ENCODE measurements around the gene PAK4.

Gene PAK4

DNA sequence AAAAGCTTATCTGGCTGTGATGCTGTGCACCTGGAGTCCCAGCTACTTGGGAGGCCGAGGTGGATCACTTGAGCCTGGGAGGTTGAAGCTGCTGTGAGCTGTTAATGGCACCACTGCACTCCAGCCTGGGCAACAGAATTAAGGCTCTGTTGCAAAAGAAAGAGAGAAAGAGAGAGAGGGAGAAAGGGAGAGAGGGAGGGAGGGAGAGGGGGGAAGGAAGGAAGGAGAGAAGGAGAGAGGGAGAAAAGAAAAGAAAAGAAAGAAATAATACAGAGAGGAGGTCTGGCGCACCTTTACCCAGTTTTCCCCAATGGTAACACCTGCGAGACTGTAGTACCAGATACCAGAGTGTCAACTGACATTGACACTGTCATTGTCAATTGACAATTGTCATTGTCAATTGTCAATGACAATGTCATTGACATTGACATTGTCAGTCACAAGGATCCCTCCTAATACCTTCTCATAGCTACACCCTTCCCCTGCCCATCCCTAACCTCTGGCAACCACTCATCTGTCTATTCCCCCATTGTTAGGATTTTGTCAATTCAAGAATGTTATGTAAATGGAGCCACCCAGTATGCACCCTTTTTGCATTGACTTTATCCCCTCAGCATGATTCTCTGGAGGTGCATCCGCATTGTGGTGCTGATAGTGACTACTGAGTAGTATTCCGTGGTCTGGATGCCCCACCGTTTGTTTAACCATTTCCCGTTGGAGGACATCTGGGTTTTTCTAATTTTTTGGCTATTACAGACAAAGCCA is 21.3 kb downstream of the PAK4 start:
- DNase-seq (ENCODE audit: low read depth), result no peak

- DNase-seq (ENCODE audit: low read depth), result no peak
These were observed 21.9 kb downstream of the PAK4 start for GRCh38 chr19:39147480-39147879.

DNA sequence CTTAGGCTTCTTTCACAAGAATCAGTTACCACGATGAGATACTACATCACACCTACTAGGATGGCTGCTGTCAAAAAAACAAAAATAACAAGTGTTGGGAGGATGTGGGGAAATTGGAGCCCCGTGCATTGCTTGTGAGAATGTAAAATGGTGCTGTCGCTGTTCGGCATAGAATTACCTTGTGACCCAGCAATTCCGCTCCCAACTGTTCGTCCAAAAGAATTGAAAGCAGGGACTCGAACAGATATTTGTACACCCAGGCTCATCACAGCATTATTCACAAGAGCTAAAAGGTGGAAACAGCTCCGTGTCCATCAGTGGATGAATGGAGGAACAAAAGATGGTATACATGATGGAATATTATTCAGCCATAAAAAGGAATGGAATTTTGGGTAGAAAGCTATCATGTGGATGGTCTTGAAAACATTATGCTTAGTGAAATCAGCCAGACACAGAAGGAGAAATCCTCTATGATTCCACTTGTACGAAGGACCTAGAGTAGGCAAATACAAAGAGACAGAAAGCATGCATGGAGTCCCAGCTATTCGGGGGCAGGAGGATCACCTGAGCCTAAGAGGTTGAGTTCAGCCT is 23.4 kb downstream of the PAK4 start:
- DNase-seq (ENCODE audit: low read depth), result no peak

DNA sequence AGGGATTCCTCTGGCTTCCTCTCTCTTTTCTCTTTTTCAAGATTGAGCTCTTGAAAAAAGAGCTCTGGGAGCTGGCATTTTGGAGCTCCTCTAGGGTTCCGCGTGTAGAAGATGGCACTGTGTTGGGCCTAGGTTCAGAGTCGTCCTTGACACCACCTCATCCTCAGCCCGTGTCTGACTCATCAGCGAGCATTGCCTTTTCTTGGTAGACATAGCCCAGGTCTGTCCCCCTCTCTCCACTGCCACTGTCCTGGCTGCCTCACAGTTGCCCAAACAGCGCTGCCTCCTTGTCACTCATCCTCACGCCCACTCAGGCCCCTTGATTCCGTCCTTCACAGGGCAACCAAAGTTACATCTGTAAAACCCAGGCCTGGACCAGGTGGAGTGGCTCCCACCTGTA is 24.6 kb downstream of the PAK4 start:
- no peak for DNase-seq (ENCODE audit: low read depth)

GRCh38 chr19:39150807-39151600 is 25.4 kb downstream of the PAK4 start:
- no peak for DNase-seq (ENCODE audit: low read depth)

- no peak for DNase-seq (ENCODE audit: low read depth)
These were observed 26.5 kb downstream of the PAK4 start for GRCh38 chr19:39152066-39152465.

DNA sequence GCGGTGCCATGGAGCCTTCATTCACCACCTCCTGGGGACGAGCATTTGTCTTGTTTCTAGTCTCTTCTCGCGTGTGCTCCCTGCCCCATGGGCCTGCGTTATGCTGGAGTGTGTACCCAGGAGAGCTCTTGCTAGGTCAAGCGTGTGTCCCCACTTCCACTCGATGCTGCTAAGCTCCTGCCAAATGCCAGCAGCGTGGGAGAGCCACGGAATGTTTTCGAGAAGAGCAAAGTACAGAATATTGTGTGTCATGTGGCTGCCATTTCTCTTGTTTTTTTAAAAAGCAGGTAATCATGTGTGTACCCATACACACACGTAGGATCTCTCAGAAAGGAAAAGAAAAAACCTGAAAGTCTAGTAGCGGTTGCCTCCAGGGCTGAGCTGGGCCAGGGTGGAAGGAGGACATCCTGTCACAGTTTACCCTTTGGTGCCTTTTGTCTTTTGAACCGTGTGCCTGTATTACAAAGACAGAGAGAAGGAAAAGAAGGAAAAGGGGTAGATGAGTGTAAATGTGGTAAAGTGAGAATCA is 28.6 kb downstream of the PAK4 start:
- DNase-seq (ENCODE audit: low read depth), result no peak

DNA sequence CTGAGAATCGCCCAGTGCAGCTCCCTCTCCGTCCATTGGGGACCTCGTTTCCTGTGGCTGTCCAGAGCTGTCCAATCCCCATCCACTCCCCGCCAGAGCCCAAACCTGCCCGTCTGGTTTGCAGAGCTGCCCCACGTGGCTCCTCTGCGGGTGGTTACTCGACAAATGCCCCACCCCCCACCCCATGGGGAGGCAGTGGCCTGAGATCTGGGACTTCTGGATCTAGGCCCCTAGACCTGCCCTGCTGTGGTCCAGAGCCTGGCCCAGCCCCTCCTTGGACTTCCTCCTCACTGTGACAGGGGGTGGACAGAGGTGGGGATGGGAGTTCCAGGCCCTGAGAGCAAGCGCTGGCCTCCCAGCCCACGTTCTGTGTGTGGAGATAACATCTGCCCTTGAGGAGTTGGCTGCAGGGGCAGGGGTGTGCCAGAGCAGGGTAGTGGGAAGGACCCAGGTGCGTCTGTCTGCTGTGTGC is 29.1 kb downstream of the PAK4 start:
- no peak for DNase-seq (ENCODE audit: low read depth)

DNA sequence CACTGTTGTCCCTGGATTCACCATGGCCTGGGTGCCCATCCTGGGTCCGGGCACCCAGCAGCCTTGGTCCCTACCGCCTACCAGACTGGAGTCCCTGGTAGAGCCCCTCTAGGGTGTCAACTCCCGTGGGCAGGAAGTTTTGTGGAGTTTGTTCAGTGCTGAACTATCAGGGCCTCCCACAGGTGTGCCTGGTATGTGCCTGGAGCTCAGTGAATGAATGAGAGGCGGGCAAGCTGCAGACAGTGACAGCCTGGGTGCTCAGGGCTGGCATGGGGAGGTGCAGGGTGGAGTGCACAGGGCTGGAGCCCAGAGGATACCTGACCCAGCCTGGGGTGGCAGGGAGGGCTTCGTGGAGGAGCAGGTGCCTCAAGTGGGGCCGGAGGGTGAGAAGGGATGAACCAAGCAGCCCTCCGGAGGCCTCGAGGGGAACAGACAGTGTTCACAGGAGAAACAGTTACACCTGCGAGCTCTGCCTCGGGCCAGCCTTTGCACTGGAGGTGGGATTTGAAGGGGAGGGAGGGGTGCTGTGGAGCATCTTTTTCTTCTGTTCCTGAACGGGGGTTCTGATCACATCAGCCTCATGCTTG is 29.6 kb downstream of the PAK4 start:
- DNase-seq (ENCODE audit: low read depth), result no peak

DNA sequence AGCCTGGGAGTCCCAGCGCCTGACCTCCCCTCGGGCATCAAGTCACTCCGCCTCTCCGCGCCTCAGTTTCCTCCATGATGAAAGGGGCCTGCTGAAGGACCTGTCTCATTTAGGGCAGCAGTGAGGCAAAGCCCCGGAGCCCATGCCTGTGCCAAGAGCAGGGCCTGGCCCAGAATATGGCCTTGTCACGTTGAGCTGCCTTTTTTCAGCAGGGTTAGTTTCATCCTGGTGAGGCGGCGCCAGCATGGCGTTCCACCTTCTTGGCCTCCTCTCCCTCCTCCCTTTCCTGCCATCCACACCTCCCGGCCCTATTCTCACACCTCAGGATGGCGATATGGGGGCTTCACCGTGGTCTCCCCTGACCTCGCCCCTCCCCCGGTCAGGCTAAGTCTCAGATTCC is 30.2 kb downstream of the PAK4 start:
- DNase-seq (ENCODE audit: low read depth), result no peak

DNA sequence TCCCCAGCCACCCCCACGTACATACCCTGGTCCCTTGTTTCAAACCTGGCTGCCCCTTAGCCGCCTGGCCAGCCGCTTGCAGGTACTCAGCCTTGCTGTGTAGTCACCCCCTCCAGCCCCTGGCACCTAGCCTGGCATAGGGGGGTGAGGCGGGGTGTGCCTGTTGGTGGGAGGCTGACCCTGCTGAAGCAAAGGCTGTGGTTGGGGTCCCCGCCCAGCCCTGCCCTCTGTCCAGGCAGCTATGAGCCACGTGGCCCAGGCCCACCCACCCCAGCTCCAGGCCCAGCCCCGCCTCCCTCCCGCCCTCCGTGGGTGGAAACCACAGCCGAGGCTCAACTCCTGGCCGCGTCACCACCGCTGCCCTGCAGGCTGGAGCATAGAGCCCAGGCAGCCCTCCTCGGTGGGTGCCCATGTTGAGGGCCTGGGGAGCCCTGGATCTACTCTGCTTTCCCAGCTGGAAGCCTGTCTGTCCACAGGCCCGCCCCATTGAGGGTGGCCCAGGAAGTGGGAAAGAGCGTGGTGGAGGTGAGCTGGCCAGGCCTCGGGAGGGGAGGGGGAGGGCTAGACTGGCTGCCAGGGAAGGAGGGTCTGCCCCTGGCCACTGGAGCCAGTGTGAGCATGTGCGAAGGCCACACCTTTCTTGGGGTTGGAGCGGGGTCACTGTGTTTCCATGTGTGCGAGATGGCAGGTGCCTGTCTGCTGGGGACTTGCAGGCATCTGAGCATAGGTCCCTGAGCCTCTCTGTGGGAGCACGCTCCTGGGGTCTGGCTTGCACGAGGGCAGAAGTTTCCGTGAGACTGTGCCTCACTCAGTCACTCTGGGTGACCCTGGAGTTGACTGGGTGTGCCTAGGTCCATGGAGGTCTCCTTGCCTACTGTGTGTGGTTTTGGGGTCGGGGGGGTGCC is 31.0 kb downstream of the PAK4 start:
- DNase-seq (ENCODE audit: low read depth), result no peak

GRCh38 chr19:39157275-39157996 is 31.9 kb downstream of the PAK4 start:
- DNase-seq (ENCODE audit: low read depth), result no peak

DNA sequence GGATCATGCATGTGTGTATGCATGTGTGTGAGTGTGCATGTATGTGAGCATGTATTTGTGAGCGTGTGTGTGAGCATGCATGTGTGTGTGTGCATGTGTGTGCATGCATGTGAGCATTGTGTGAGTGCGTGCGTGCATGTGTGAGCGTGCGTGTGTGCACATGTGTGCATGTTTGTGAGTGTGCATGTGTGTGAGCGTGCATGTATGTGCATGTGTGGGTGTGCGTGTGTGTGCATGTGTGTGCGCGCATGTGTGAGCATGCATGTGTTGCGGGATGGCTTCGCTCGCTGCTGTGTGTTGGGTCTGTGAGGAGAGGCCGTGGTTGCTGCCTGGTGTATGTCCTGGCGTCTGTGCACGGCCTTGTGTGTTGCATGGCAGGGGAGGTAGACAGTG is 32.4 kb downstream of the PAK4 start:
- DNase-seq (ENCODE audit: low read depth), result no peak

- DNase-seq (ENCODE audit: low read depth), result no peak
These were observed 33.2 kb downstream of the PAK4 start for GRCh38 chr19:39158646-39159260.

DNA sequence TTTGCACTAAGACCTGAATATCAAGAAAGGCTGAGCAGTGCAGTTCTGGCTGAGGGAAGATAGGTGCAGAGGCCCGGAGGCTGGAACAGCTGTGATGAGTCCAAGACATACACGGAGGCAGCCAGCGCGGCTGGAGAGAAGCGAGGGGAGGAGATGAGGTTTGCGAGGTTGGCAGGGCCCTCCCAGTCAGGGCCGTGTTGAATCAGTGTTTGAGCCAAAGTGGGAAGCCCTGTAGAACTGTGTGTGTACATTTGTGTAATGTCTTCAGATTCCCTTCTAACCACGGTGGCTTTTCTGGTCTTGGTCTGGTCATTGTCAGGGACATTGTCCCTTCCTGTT is 34.9 kb downstream of the PAK4 start:
- no peak for DNase-seq (ENCODE audit: low read depth)

DNA sequence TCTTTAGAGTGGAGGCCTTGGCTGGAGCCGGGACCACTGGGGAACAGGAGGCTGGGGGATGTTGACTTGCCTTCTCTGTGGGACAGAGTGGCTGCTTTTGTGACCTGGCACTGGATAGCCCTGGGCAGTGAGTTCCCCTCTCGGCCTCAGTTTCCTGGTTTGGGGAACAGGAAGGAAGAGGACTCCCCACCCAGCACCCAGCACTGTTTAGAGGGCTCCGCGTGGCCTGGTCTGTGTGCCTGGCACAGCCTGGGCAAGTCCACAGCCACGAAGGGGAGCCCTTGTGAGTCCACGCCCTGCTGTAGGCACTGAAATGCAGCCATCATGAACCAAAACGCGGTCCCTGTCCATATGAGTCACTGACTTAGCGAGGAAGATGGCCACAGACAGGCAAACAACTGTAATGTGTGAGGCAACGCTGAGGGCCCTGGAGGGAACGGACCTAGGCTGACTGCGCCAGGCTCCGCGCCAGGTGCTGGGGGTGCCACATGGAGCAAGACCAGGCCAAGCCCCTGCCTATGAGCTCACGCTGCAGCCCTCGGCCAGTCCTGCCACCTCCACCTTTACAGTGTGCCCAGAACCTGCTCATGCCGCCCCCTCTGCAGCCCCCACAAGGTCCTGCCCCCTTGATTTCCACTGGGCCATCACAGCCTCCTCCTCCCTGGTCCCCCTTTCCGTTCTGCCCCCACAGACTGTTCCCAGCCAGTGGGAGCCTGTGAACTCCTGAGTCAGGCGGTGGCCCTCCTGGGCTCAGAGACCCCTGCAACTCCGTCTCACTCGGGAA is 35.5 kb downstream of the PAK4 start:
- no peak for DNase-seq (ENCODE audit: low read depth)

GRCh38 chr19:39162441-39163043 is 37.0 kb downstream of the PAK4 start:
- DNase-seq (ENCODE audit: low read depth), result no peak

DNA sequence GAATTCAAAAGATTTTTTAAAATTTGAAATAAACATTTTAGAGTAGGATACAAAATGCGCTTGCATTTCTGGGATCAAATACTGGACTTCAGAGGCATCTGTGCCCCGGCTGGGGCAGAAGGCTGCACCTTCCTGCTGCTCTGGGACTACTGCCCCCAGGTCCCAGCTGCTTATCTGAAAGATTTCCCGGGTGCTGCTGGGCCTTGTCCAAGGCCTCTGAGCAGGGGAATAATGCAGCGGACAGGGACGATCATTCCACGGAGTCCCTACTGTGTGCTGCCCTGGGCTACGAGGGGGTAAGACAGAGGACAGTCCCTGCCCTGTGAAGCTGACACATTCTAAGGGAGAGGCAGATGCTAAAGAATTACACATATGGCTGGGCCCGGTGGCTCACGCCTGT is 38.0 kb downstream of the PAK4 start:
- DNase-seq (ENCODE audit: low read depth), result no peak

DNA sequence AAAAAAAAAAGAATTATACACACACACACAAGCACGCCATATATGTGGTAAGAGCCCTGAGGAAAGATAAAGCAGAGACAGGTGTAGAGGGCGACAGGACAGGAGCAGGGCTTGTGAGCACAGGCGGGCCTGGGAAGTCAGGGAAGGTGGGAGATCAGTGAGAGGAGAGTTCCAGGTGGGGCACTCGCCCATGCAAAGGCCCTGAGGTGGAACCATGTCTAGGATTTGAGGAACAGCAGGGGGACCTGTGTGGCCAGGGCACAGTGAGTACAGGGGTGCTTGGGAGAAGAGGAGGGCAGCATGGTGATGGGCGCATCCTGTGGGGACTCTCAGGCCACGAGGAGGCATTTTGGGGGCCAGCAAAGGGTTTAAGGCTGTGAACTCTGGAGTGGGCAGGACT is 38.7 kb downstream of the PAK4 start:
- no peak for DNase-seq (ENCODE audit: low read depth)
